Measurements from ENCODE around the gene BMP8B.
"Not testable (repeated sequence)": the region's sequence is repeated elsewhere in the genome, so short reads cannot be mapped to it uniquely, and the experiment has no call there.

- TF ChIP-seq, protein P1, sequence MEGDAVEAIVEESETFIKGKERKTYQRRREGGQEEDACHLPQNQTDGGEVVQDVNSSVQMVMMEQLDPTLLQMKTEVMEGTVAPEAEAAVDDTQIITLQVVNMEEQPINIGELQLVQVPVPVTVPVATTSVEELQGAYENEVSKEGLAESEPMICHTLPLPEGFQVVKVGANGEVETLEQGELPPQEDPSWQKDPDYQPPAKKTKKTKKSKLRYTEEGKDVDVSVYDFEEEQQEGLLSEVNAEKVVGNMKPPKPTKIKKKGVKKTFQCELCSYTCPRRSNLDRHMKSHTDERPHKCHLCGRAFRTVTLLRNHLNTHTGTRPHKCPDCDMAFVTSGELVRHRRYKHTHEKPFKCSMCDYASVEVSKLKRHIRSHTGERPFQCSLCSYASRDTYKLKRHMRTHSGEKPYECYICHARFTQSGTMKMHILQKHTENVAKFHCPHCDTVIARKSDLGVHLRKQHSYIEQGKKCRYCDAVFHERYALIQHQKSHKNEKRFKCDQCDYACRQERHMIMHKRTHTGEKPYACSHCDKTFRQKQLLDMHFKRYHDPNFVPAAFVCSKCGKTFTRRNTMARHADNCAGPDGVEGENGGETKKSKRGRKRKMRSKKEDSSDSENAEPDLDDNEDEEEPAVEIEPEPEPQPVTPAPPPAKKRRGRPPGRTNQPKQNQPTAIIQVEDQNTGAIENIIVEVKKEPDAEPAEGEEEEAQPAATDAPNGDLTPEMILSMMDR (IDR thresholded peaks at IDR 0.05; ENCODE audit: low read depth, low read length) = not testable (repeated sequence)
- TF ChIP-seq POLR2A (IDR thresholded peaks at IDR 0.05; ENCODE audit: extremely low read depth, insufficient read length); MYC (IDR thresholded peaks at IDR 0.05; ENCODE audit: low read depth, low read length): not testable (repeated sequence)
- TF ChIP-seq, protein P2, sequence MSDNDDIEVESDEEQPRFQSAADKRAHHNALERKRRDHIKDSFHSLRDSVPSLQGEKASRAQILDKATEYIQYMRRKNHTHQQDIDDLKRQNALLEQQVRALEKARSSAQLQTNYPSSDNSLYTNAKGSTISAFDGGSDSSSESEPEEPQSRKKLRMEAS (IDR thresholded peaks at IDR 0.05; ENCODE audit: low read depth, low read length) = not testable (repeated sequence)
Measured at GRCh38 chr1:39778463-39779099, 10.1 kb downstream of the BMP8B start.
